ENCODE results near the gene ANKH.

Gene ANKH

DNA sequence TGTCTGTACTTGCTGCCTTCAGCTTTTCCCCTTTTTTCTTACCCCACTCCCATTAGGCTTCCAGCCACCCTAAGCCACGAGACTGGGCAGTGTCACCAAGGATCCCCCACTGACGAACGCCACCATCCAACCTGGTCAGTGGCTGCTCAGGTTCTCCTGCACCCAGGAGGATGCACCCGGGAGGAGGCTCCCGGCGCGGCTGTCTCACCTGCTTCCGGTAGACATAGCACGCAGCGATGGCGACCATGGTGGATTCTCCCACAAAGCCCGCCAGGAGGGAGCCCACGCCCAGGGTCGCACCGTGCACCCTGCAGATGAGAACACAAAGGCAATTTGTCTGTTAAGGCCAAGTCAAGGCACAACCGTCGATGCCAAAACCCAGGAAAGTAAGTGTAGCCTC is 158.9 kb downstream of the ANKH start:
- H3K79me2 ChIP-seq (ENCODE audit: insufficient read depth, low read length): no peaks in the 10 kb centered on the region
- H3K4me1 ChIP-seq (ENCODE audit: insufficient read depth, low read length, poor library complexity, severe bottlenecking): no peaks in the 10 kb centered on the region
- no peak overlapping the region for H3K4me2 ChIP-seq (ENCODE audit: low read depth, low read length, poor library complexity, severe bottlenecking)
- no peaks in the 10 kb centered on the region for H3F3A ChIP-seq (ENCODE audit: low read depth)
- H2AFZ ChIP-seq (ENCODE audit: low read length): no peak overlapping the region
- H3K27me3 ChIP-seq (ENCODE audit: insufficient read depth, low read length, poor library complexity, severe bottlenecking): no peaks in the 10 kb centered on the region
- TF ChIP-seq, protein P1, sequence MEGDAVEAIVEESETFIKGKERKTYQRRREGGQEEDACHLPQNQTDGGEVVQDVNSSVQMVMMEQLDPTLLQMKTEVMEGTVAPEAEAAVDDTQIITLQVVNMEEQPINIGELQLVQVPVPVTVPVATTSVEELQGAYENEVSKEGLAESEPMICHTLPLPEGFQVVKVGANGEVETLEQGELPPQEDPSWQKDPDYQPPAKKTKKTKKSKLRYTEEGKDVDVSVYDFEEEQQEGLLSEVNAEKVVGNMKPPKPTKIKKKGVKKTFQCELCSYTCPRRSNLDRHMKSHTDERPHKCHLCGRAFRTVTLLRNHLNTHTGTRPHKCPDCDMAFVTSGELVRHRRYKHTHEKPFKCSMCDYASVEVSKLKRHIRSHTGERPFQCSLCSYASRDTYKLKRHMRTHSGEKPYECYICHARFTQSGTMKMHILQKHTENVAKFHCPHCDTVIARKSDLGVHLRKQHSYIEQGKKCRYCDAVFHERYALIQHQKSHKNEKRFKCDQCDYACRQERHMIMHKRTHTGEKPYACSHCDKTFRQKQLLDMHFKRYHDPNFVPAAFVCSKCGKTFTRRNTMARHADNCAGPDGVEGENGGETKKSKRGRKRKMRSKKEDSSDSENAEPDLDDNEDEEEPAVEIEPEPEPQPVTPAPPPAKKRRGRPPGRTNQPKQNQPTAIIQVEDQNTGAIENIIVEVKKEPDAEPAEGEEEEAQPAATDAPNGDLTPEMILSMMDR (conservative IDR thresholded peaks at IDR 0.05; ENCODE audit: low read length): no peak
- no peak for TF ChIP-seq EZH2phosphoT487 (IDR thresholded peaks at IDR 0.05; ENCODE audit: borderline replicate concordance)
- no peaks in the 10 kb centered on the region for H3K9me3 ChIP-seq (ENCODE audit: insufficient read depth, low read depth, low read length)
- peaks cover 91% of the 10 kb centered on the region; the same call in 1 of the 2 replicates for H3K36me3 ChIP-seq (ENCODE audit: insufficient read depth, low read length)
- no peaks in the 10 kb centered on the region for H4K20me1 ChIP-seq (ENCODE audit: insufficient read depth, low read length, poor library complexity, severe bottlenecking)
- no peaks in the 10 kb centered on the region for H3K9me2 ChIP-seq (replicated peaks; ENCODE audit: low read depth, low read length)
- H3K4me3 ChIP-seq (ENCODE audit: low read length, poor library complexity, severe bottlenecking): no peak overlapping the region
- H3K9ac ChIP-seq (ENCODE audit: low read depth, low read length, poor library complexity, severe bottlenecking): no peak overlapping the region

DNA sequence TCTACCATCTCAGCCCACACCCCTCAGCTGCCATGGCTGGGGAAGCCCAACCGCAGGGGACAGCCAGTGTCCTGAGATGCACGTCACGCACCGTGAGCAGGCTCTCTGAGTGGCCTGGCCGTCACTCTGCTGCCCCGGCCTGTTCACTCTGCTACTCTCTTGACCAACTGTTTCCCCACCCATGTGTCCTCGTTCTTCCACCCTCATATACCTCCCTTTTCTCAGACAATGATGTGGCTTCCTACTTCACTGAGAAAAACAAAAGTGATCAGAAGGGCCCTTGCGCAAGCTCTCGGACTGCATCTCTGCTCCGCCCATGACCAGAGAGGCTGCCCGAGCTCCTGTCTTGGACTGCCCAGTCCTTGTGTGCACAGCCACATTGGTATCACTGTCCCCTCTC is 159.4 kb downstream of the ANKH start:
- Histone ChIP-seq H4K20me1 (ENCODE audit: insufficient read depth, low read length, poor library complexity, severe bottlenecking) (no peaks in the 10 kb centered on the region), H3K27me3 (ENCODE audit: insufficient read depth, low read length, poor library complexity, severe bottlenecking) (no peaks in the 10 kb centered on the region), H3K4me3 (ENCODE audit: low read length, poor library complexity, severe bottlenecking) (no peak overlapping the region), H3K79me2 (ENCODE audit: insufficient read depth, low read length) (no peaks in the 10 kb centered on the region), H3F3A (ENCODE audit: low read depth) (no peaks in the 10 kb centered on the region), H3K9me3 (ENCODE audit: insufficient read depth, low read depth, low read length) (no peaks in the 10 kb centered on the region), H3K4me2 (ENCODE audit: low read depth, low read length, poor library complexity, severe bottlenecking) (no peak overlapping the region), H3K9me2 (replicated peaks; ENCODE audit: low read depth, low read length) (no peaks in the 10 kb centered on the region), H3K9ac (ENCODE audit: low read depth, low read length, poor library complexity, severe bottlenecking) (no peak overlapping the region), H2AFZ (ENCODE audit: low read length) (no peak overlapping the region), H3K4me1 (ENCODE audit: insufficient read depth, low read length, poor library complexity, severe bottlenecking) (no peaks in the 10 kb centered on the region), H3K36me3 (ENCODE audit: insufficient read depth, low read length) (peaks cover 90% of the 10 kb centered on the region; the same call in 1 of the 2 replicates)
- no peak for TF ChIP-seq EZH2phosphoT487 (IDR thresholded peaks at IDR 0.05; ENCODE audit: borderline replicate concordance)
- TF ChIP-seq, protein P1 (conservative IDR thresholded peaks at IDR 0.05; ENCODE audit: low read length): no peak

DNA sequence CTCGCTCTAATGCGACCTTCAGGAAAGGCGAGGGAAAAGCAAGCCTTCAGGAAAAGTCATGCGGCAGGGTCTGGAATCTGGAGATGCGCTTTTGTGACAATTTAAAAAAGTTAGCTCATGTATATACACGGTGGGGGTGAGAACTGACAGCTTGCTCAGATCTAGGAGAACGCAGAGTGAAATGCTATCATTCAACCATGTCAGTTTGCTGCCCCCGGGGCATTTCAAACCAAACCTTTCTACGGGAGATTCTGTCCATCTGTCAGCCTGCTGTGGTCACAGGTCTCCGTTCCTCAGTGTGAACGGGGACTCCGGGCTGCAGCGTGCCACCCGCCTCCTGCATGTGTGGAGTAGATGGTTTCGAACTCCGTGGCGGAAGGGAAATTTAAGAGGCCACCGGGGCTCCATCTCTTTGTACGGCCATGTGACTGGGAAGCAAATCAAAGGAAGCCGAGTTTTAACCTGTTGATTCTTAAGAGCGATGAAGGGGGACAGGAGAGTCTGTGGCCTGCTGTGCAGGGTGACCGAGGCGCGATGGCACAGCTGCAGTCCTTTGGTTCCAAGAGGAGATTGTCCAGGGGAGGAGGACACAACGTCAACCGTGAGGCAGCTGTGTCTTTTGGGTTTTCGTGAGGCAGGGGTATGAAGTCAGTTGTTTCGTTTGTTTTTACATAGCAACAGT is 161.1 kb downstream of the ANKH start:
- H3F3A ChIP-seq (ENCODE audit: low read depth): peaks cover 2% of the 10 kb centered on the region; the same call in 1 of the 2 replicates
- TF ChIP-seq, protein P1 (conservative IDR thresholded peaks at IDR 0.05; ENCODE audit: low read length): no peak
- TF ChIP-seq EZH2phosphoT487 (IDR thresholded peaks at IDR 0.05; ENCODE audit: borderline replicate concordance): no peak

More for the DNA sequence above, 161.1 kb downstream of the ANKH start:
- Histone ChIP-seq H3K4me3 (ENCODE audit: low read length, poor library complexity, severe bottlenecking) (no peak overlapping the region), H3K4me2 (ENCODE audit: low read depth, low read length, poor library complexity, severe bottlenecking) (no peak overlapping the region), H4K20me1 (ENCODE audit: insufficient read depth, low read length, poor library complexity, severe bottlenecking) (no peaks in the 10 kb centered on the region), H3K4me1 (ENCODE audit: insufficient read depth, low read length, poor library complexity, severe bottlenecking) (peaks cover 13% of the 10 kb centered on the region), H2AFZ (ENCODE audit: low read length) (no peak overlapping the region), H3K9ac (ENCODE audit: low read depth, low read length, poor library complexity, severe bottlenecking) (no peak overlapping the region), H3K36me3 (ENCODE audit: insufficient read depth, low read length) (peaks cover 84% of the 10 kb centered on the region; the same call in 1 of the 2 replicates), H3K9me3 (ENCODE audit: insufficient read depth, low read depth, low read length) (no peaks in the 10 kb centered on the region), H3K27me3 (ENCODE audit: insufficient read depth, low read length, poor library complexity, severe bottlenecking) (no peaks in the 10 kb centered on the region), H3K79me2 (ENCODE audit: insufficient read depth, low read length) (no peaks in the 10 kb centered on the region), H3K9me2 (replicated peaks; ENCODE audit: low read depth, low read length) (no peaks in the 10 kb centered on the region)
